HG03457 (cell line): ENCODE data around the gene TTC28.
"Not testable (repeated sequence)": the region's sequence is repeated elsewhere in the genome, so short reads cannot be mapped to it uniquely, and the experiment has no call there.

ENCODE experiments used
- ATAC-seq: cut with Tn5 transposase; IDR thresholded peaks from one replicate; pipeline ENCODE4 v1.9.1; 2021; ENCODE audit warnings: moderate number of reproducible peaks; ENCODE audit not compliant: unreplicated experiment

The TTC28 gene

GRCh38 chr22:28207281-28208030, 472.2 kb downstream of the TTC28 start:
- ATAC-seq: no peak

GRCh38 chr22:28205926-28206325, 473.7 kb downstream of the TTC28 start:
- no peak for ATAC-seq

GRCh38 chr22:28204382-28204781, 475.3 kb downstream of the TTC28 start:
- no peak for ATAC-seq

- no peak for ATAC-seq
Measured at GRCh38 chr22:28203286-28203685, 476.4 kb downstream of the TTC28 start.

GRCh38 chr22:28198692-28199091, 480.9 kb downstream of the TTC28 start:
- no peak for ATAC-seq

GRCh38 chr22:28191571-28191970, 488.1 kb downstream of the TTC28 start:
- ATAC-seq: not testable (repeated sequence)

- no peak for ATAC-seq
Measured at GRCh38 chr22:28188178-28188879, 491.3 kb downstream of the TTC28 start.

GRCh38 chr22:28187612-28188011, 492.0 kb downstream of the TTC28 start:
- ATAC-seq: no peak

- no peak for ATAC-seq
Measured at GRCh38 chr22:28186641-28187040, 493.0 kb downstream of the TTC28 start.

- no peak for ATAC-seq
Measured at GRCh38 chr22:28185130-28185529, 494.5 kb downstream of the TTC28 start.

- no peak for ATAC-seq
Measured at GRCh38 chr22:28183078-28183860, 496.4 kb downstream of the TTC28 start.

- ATAC-seq: no peak
Measured at GRCh38 chr22:28180804-28181731, 498.6 kb downstream of the TTC28 start.

GRCh38 chr22:28179392-28179791, 500.2 kb downstream of the TTC28 start:
- ATAC-seq: no peak

GRCh38 chr22:28175730-28176492, 503.7 kb downstream of the TTC28 start:
- ATAC-seq: no peak

GRCh38 chr22:28174509-28174908, 505.1 kb downstream of the TTC28 start:
- no peak for ATAC-seq

GRCh38 chr22:28172892-28173670, 506.6 kb downstream of the TTC28 start:
- ATAC-seq: no peak

- ATAC-seq: no peak
Measured at GRCh38 chr22:28171712-28172111, 507.9 kb downstream of the TTC28 start.

GRCh38 chr22:28171115-28171514, 508.5 kb downstream of the TTC28 start:
- no peak for ATAC-seq

- not testable (repeated sequence) for ATAC-seq
Measured at GRCh38 chr22:28169314-28169713, 510.3 kb downstream of the TTC28 start.
